HG02970 (cell line): ENCODE measurements around the gene NBEAL2.
"Not testable (repeated sequence)": the region's sequence is repeated elsewhere in the genome, so short reads cannot be mapped to it uniquely, and the experiment has no call there.

Source experiments
- ATAC-seq: cut with Tn5 transposase; IDR thresholded peaks from one replicate; pipeline ENCODE4 v1.9.1; 2021; ENCODE audit warnings: mild to moderate bottlenecking, moderate library complexity, moderate number of reproducible peaks; ENCODE audit not compliant: unreplicated experiment, low FRiP score

NBEAL2 gene

GRCh38 chr3:47008234-47008796, 28.8 kb downstream of the NBEAL2 start:
- no peak for ATAC-seq

- no peak for ATAC-seq
These were observed 29.4 kb downstream of the NBEAL2 start for GRCh38 chr3:47008851-47009224.

GRCh38 chr3:47009225-47010110, 30.0 kb downstream of the NBEAL2 start:
- ATAC-seq = peak; percentile 80

DNA sequence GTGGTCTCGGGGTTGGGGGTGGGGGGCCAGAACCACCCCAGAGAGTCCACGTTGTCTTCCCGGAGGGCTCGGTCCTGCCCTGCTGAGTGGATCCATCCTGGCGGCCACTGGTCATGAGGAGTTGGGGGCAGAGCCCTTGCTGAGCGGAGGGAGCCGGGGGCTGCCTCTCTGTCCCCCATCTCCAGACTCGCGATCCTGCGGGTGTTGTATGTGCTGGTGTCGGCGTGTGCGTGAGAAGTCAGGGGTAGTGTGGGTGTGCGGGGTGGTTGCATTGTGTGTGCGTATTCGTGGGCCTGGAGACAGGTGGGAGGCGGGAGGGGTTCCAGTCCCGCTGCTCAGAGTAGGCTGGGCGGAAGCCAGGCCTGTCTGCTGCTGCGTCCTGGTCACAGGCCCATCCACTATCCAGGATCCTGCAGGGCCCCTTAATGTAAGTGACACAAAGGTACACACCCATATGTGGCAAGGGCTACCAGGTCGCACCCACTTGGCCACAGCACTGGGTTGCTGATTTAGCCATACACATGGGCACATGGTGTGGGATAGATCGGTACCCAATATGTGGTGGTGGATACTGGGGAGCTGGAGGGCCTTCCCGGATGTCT, 30.7 kb downstream of the NBEAL2 start:
- ATAC-seq = no peak

- no peak for ATAC-seq
These were observed 31.4 kb downstream of the NBEAL2 start for GRCh38 chr3:47010910-47011309.

DNA sequence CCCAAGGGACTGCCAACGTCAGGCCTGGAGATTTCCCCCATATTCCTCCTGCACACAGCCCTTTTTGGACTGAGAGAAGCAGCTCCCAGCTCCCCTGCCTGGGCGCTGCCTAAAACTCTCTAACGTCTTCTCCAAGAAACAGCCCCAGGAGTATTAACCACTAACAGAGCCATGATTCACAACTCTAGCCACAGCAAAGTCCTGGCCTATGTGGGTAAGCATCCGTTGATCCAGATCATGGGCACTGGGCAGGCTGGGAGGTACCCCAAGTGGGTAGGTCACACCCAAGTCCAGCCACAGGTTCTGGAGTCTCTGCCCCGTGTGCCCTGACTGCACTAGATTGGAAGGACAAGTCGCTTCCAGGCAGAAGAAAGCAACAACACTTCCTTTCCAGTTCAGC, 31.9 kb downstream of the NBEAL2 start:
- ATAC-seq = no peak

DNA sequence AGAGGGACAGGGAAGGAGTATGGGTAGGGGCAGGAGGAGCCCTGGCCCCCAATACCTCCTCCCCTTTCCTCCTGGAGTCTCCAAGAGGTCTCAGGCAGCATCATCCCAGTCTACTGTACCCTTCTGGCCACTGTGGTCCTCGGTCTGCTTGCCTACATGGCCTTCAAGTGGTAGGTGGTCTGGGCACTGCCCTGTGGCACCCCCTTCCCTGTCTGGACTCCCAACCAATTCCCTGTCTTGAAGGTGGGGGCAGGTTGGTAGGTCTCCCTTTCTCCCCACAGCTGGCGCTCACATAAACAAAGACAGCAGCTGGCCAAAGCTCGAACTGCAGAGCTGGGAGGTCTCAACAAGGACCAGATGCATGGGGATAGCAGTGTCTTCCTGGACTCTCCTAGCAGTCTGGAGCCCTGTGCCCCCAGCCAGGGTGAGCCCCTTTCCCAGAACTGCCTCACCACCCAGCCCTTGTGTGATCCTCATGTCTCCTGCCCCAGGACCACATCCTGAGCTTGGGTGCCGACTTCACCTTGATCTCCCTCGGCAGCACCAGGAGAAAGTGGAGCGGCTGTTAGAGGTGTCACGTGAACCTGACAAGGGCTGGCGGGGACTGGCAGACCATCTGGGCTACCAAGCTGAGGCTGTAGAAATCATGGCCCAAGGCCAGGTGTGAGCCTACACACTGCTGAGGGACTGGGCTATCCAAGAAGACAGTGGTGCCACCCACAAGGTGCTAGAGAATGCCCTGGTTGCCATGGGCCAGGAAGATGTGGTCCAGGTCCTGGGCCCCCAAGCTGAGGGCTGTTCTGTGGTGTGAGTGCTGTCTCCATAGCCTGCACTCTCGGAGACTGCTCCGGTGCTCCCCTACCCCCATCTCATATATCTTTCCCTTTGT, 33.1 kb downstream of the NBEAL2 start:
- ATAC-seq = no peak

DNA sequence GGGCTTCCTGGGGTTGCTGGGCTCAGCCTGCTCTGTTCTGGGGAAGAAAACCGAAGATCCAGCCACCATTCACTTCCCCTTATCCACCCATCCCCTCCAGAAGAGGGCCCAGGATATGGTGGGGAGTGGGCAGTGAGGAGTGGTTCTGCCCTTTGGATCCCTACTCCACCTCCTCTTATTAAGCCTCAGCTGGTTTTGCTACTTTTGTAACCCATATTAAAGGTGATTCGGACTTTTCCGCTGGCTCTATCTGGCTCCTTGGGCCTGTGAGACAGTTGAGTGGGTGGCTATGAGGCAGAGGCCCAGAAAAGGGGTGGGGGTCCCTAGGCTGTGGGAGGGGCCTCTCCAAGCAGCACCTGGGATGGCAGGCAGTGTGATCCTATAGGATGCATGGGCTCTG, 33.8 kb downstream of the NBEAL2 start:
- ATAC-seq = no peak

GRCh38 chr3:47014036-47014435, 34.6 kb downstream of the NBEAL2 start:
- no peak for ATAC-seq

DNA sequence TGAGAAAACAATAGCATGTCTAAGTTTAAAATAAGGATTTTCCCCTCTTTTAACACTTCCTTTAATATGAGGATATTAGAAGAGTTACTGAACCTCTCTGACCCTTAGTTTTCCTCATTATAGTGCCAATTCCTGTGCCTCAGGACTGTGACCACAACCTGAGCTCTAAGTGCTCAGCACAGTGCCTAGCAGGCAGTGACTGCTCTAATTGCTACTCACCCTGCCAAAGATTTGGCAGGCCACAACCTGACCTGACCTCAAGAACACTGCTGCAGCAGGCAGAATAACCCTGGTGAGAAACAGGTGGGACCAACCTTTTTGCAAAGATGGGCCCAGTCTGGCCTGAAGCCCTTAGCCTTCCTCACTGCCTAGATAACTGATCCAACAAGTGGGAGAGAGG, 35.7 kb downstream of the NBEAL2 start:
- no peak for ATAC-seq

DNA sequence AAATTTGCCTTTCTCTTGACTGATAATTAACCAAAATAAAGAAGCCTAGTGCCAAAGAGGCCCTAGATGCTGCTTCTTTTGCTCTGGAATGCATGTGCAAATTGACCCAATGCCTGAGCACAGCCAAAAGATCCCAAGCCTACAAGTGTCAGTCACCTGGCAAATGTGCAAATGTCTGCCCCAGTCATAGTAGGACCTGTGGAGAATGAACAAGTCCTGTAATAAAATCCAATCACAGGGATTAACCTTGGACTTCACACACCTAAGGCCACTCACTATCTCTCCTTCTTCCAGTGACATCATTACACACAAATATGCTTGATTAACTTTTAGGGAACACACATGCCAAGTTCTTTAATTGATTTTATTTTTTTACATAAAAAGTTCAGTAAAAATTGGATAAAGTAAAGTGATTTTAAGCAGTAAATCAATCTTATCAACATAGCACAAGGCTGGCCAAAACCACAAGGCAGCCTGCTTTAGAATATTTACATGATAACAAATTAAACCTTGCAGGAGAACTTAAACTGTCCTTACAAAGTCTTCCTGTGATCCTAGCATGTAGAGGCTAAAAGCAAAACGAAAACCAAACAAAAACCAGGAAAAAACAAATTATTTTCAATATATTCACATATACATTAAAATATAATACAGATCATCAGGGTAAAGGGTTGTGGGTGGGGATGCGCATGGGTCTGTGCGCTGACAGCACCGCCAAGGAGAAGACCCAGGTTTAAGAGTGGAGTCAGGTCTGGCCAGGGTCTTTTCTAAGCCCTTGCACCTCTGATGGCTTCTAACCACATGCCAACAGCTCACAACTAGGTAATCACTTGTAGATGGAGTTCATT, 36.8 kb downstream of the NBEAL2 start:
- ATAC-seq = no peak

GRCh38 chr3:47016934-47017435, 37.5 kb downstream of the NBEAL2 start:
- no peak for ATAC-seq

- no peak for ATAC-seq
These were observed 38.2 kb downstream of the NBEAL2 start for GRCh38 chr3:47017504-47018268.

GRCh38 chr3:47018269-47018611, 38.8 kb downstream of the NBEAL2 start:
- ATAC-seq = no peak

GRCh38 chr3:47019201-47019600, 39.7 kb downstream of the NBEAL2 start:
- no peak for ATAC-seq

- ATAC-seq = no peak
These were observed 40.8 kb downstream of the NBEAL2 start for GRCh38 chr3:47020311-47020710.

DNA sequence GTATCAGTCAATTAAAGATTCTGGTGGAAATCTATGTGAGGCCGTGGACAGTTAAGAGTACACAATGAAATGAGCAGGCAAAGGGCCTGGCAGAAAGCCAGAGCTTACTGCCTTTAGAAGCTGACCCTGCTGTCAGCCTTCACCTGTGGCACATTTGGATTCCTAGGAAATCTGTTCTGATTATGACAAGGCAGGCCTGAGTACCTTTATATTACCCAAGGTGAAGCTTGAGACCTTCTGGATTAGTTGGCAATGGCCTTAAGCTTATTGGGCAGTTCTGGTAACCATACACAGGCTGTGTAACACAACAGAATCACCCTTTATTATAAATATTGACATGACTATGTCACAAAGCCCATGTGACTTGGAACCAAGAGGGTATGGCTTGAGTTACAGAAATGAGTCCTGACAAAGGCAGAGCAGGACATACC, 43.2 kb downstream of the NBEAL2 start:
- no peak for ATAC-seq

DNA sequence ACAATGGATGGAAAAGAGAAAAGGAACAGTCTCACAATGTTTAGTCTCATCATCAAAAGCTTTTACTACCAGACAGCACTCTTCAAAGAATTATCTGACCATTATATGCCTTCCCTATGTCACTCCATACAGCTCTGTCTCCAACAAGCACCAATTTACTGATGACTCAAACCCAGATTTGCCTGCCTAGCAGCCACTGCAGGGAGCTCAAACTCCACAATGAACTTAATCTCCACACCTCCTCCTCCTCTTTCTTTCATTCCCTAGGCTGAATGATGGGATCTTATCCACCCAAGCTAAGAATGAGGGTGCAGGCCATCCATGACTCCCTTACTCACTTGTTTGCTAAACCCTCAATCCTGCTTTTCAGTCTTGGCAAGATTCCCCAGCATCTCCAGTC, 45.5 kb downstream of the NBEAL2 start:
- ATAC-seq = no peak

GRCh38 chr3:47026432-47026831, 47.0 kb downstream of the NBEAL2 start:
- not testable (repeated sequence) for ATAC-seq
